Endothelial cell (in vitro differentiated cells): ENCODE data around the gene OTOGL. TPM values are rescaled to one million over a fixed set of nuclear protein-coding genes. Genes with fewer than 3 reads are reported as not detected.

Experiments used
- DNase-seq: peaks from one replicate; pipeline ENCODE4 v3.0.0; 2021; ENCODE audit warnings: low spot score
- H3K27ac Mint-ChIP-seq: one replicate; pipeline ENCODE4 v1.8.0; 2021; ENCODE audit warnings: mixed read lengths, inconsistent platforms; ENCODE audit not compliant: unreplicated experiment
- H3K27me3 Mint-ChIP-seq: one replicate; pipeline ENCODE4 v1.8.0; 2021; ENCODE audit warnings: mild to moderate bottlenecking, moderate library complexity, mixed read lengths, inconsistent platforms; ENCODE audit not compliant: unreplicated experiment
- H3K36me3 Mint-ChIP-seq: one replicate; pipeline ENCODE4 v1.8.0; 2021; ENCODE audit warnings: mild to moderate bottlenecking, low read depth, mixed read lengths, inconsistent platforms; ENCODE audit not compliant: unreplicated experiment
- H3K4me1 Mint-ChIP-seq: one replicate; pipeline ENCODE4 v1.8.0; 2021; ENCODE audit warnings: mild to moderate bottlenecking, mixed read lengths, inconsistent platforms; ENCODE audit not compliant: unreplicated experiment
- H3K4me3 Mint-ChIP-seq: one replicate; pipeline ENCODE4 v1.8.0; 2021; ENCODE audit warnings: mild to moderate bottlenecking, mixed read lengths, inconsistent platforms; ENCODE audit not compliant: unreplicated experiment
- H3K9me3 Mint-ChIP-seq: one replicate; pipeline ENCODE4 v1.8.0; 2021; ENCODE audit warnings: mixed read lengths, inconsistent platforms; ENCODE audit not compliant: unreplicated experiment
- CTCF ChIP-seq: fragments of 200-600 bp; sonication (generic); IDR thresholded peaks from one replicate; pipeline ENCODE4 v1.5.0; 2021; ENCODE audit warnings: antibody characterized with exemption; ENCODE audit not compliant: unreplicated experiment
- total RNA-seq: library from RNA; stranded (reverse); fragmentation: NEBNext Ultra II Directional; extraction: Animal tissue kit (Norgen Biotek cat#: 25700); gene quantifications from one replicate; pipeline ENCODE4 v1.2.1, GENCODE V29; 2021; ENCODE audit not compliant: unreplicated experiment

The OTOGL gene
- total RNA-seq, 1 donor from 2014 or later = 0.31 TPM

GRCh38 chr12:80401191-80401590, 301.9 kb downstream of the OTOGL start:
- no peak overlapping the region for H3K4me3 Mint-ChIP-seq
- DNase-seq = no peak
- H3K27ac Mint-ChIP-seq = no peak overlapping the region
- no peaks in the 10 kb centered on the region for H3K36me3 Mint-ChIP-seq
- H3K27me3 Mint-ChIP-seq = no peaks in the 10 kb centered on the region
- H3K9me3 Mint-ChIP-seq = no peaks in the 10 kb centered on the region
- no peak for TF ChIP-seq CTCF
- H3K4me1 Mint-ChIP-seq = no peaks in the 10 kb centered on the region

GRCh38 chr12:80404629-80405028, 305.3 kb downstream of the OTOGL start:
- H3K27ac Mint-ChIP-seq = no peak overlapping the region
- TF ChIP-seq CTCF = no peak
- no peaks in the 10 kb centered on the region for H3K4me1 Mint-ChIP-seq
- H3K9me3 Mint-ChIP-seq = no peaks in the 10 kb centered on the region
- H3K27me3 Mint-ChIP-seq = no peaks in the 10 kb centered on the region
- DNase-seq = no peak
- H3K36me3 Mint-ChIP-seq = no peaks in the 10 kb centered on the region
- no peak overlapping the region for H3K4me3 Mint-ChIP-seq

- no peaks in the 10 kb centered on the region for H3K4me1 Mint-ChIP-seq
- no peak overlapping the region for H3K27ac Mint-ChIP-seq
- H3K9me3 Mint-ChIP-seq = no peaks in the 10 kb centered on the region
- TF ChIP-seq CTCF = no peak
- H3K4me3 Mint-ChIP-seq = no peak overlapping the region
- no peak for DNase-seq
- no peaks in the 10 kb centered on the region for H3K27me3 Mint-ChIP-seq
- H3K36me3 Mint-ChIP-seq = no peaks in the 10 kb centered on the region
Observed at GRCh38 chr12:80406253-80406652, 306.9 kb downstream of the OTOGL start.

- H3K36me3 Mint-ChIP-seq = no peaks in the 10 kb centered on the region
- no peaks in the 10 kb centered on the region for H3K9me3 Mint-ChIP-seq
- TF ChIP-seq CTCF = no peak
- H3K4me3 Mint-ChIP-seq = no peak overlapping the region
- no peaks in the 10 kb centered on the region for H3K4me1 Mint-ChIP-seq
- H3K27ac Mint-ChIP-seq = no peak overlapping the region
- DNase-seq = no peak
- H3K27me3 Mint-ChIP-seq = no peaks in the 10 kb centered on the region
Observed at GRCh38 chr12:80411787-80412186, 312.4 kb downstream of the OTOGL start.

DNA sequence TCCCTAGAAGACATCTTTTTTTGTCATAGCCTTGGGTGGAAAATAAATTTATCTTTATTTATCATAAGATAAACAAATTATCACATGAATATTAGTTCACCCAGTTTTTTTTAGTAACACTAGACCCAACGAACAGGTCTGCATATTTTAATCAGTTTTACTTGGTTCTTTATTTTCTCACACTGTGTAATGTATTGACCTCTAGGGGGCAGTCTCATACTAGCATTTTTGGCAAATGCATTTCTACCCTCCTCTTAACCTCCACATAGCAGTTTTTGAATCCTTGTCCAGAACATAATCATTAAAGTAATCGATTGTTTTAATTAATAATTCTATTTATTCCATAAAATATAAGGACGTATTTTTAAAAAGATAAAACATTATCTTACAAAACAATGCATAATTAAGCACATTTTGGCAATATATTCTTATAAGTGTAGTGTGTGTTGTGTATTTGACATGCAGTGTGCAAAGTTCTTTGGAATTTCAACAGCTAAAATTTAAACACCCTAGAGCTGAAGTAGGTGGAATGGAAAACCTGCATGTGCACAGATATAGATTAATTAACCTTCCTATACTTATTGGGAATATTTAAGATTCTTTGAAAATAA, 313.1 kb downstream of the OTOGL start:
- H3K36me3 Mint-ChIP-seq = no peaks in the 10 kb centered on the region
- TF ChIP-seq CTCF = peak; percentile 88
- H3K27ac Mint-ChIP-seq = no peak overlapping the region
- H3K27me3 Mint-ChIP-seq = no peaks in the 10 kb centered on the region
- H3K4me3 Mint-ChIP-seq = no peak overlapping the region
- no peaks in the 10 kb centered on the region for H3K4me1 Mint-ChIP-seq
- H3K9me3 Mint-ChIP-seq = no peaks in the 10 kb centered on the region
- no peak for DNase-seq
